KG1 (cell line): ENCODE measurements around the gene CES2.
A peak's percentile ranks its signal among the peaks of the same experiment; 100 is the strongest.
"Not testable (repeated sequence)": the region's sequence is repeated elsewhere in the genome, so short reads cannot be mapped to it uniquely, and the experiment has no call there.

ENCODE experiments used
- DNase-seq: peaks from one replicate; lab custom pipeline; 2025; lab: John Stamatoyannopoulos, UW

CES2 gene, protein sequence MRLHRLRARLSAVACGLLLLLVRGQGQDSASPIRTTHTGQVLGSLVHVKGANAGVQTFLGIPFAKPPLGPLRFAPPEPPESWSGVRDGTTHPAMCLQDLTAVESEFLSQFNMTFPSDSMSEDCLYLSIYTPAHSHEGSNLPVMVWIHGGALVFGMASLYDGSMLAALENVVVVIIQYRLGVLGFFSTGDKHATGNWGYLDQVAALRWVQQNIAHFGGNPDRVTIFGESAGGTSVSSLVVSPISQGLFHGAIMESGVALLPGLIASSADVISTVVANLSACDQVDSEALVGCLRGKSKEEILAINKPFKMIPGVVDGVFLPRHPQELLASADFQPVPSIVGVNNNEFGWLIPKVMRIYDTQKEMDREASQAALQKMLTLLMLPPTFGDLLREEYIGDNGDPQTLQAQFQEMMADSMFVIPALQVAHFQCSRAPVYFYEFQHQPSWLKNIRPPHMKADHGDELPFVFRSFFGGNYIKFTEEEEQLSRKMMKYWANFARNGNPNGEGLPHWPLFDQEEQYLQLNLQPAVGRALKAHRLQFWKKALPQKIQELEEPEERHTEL

GRCh38 chr16:66935314-66936011 is at the start of gene CES2:
Gene CES2 (plus strand): TSS chr16:66935516. CDS start chr16:66935636, 120 bp downstream.
- DNase-seq: no peak

- no peak for DNase-seq
These were observed 49.0 kb upstream of the CES2 start for GRCh38 chr16:66886321-66886720.

DNA sequence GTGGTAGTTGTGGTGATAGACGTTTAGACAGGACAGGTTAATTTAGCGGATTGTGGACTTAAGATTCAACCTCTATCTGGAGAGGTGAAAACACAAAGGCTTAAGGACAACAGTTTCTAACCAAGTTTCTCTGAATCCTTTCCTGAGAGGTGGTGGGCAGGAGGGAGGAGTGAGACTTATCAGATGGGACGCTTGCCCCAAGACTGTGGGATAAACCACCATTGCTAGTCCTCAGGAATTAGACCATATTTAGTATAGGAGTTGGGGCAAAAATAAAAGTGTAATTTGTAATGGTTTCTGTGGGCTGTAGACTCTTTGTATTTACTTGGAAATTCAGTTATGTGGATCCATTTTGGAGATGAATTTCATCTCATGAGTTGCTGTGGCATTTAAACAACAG is 48.4 kb upstream of the CES2 start:
- no peak for DNase-seq

DNA sequence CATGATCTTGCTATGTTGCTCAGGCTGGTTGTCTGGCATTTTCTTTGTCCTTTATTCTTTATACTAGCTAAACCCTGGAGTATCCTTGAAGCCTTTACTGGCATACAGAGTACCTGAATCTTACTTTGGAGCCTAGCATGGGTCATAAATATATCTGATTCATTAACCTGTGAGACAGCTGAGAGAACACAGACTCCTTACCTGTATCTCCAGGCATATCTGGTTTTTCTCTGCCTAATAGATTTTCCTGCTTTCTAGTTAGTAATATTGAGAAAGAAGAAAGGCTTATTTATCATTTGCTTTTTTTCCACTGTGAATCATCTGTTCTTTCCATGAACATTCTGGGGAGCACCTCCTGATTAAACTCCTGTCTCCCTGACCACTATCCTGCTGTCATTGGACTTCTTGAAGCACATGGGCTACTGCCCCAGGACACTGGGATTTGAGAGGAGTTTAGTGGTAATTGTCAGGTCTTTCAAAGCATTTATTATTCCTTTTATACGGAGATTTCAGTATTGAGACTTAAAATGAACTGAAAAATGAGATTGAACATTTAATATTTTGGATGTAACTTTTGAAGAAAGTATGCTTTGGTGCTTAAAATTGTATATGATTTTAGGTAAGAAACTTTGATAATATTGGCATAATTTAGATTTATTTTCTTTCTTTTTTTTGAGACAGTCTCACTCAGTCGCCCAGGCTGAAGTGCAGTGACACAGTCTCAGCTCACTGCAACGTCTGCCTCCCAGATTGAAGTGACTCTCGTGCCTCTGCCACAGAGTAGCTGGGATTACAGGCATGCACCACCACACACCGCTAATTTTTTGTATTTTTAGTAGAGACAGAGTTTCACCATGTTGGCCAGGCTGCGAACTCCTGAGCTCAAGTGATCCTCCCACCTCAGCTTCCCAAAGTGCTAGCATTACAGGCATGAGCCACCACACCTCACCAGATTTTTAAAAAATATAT is 46.4 kb upstream of the CES2 start:
- DNase-seq: no peak

- no peak for DNase-seq
These were observed 45.7 kb upstream of the CES2 start for GRCh38 chr16:66889622-66890021.

GRCh38 chr16:66890799-66891198 is 44.5 kb upstream of the CES2 start:
- no peak for DNase-seq

- no peak for DNase-seq
These were observed 44.0 kb upstream of the CES2 start for GRCh38 chr16:66891360-66891759.

DNA sequence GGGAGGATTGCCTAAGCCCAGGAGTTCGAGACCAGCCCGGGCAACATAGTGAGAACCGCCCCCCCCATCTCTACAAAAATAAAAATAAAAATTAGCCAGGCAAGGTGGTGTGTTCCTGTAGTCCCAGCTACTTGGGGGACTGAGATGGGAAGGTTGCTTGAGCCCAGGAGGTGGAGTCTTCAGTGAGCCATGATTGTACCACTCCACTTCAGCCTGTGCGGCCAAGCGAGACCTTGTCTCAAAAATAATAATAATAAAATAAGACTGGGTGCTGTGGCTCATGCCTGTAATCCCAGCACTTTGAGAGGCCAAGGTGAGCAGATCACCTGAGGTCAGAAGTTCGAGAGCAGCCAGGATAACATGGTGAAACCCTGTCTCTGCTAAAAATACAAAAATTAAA is 43.5 kb upstream of the CES2 start:
- DNase-seq: no peak

DNA sequence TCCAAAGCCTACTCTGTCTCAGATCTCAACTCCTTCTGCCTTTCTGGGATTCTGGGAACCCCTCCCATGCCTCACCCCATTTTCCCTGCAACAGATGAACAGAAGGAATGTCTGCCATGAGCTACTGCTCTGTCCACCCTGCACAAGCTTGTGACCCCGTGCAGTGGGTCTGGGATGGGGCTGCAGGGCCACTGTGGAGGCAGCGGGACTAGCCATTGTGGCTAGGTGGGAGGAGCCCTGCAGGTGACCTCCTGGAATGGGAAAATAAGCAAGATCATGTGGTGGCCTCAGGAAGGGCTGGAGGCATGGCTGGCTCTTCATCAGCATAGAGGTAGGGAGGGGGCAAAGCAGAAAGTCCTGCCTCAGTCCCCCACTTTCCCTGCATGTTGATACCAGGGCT is 41.3 kb upstream of the CES2 start:
- DNase-seq: no peak

- peak; percentile 32 for DNase-seq
These were observed 40.2 kb upstream of the CES2 start for GRCh38 chr16:66894948-66895688.

GRCh38 chr16:66895689-66895979 is 39.7 kb upstream of the CES2 start:
- no peak for DNase-seq

- no peak for DNase-seq
These were observed 39.3 kb upstream of the CES2 start for GRCh38 chr16:66895999-66896398.

DNA sequence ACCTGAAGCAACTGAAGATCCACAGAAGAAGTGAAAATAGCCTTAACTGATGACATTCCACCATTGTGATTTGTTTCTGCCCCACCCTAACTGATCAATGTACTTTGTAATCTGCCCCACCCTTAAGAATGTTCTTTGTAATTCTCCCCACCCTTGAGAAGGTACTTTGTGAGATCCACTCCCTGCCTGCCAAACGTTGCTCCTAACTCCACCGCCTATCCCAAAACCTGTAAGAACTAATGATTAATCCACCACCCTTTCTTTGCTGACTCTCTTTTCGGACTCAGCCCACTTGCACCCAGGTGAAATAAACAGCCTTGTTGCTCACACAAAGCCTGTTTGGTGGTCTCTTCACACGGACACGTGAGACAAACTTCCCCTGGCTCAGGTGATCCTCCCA is 38.6 kb upstream of the CES2 start:
- DNase-seq: not testable (repeated sequence)

DNA sequence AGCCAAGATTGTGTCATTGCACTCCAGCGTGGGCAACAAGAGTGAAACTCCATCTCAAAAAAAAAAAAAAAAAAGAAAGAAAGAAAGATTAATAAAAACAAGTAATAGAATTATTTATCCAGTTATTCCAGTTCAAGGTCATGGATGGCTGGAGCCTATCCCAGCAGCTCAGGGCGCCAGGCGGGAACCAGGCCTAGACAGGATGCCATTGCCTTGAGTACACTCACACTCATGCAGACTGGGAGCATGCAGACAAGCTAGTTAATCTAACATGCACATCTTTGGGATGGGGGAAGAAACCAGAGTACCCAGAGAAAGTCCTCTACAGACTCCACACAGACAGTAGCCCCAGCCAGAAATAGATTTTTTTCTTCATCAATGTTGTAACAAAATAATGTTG is 37.1 kb upstream of the CES2 start:
- no peak for DNase-seq

DNA sequence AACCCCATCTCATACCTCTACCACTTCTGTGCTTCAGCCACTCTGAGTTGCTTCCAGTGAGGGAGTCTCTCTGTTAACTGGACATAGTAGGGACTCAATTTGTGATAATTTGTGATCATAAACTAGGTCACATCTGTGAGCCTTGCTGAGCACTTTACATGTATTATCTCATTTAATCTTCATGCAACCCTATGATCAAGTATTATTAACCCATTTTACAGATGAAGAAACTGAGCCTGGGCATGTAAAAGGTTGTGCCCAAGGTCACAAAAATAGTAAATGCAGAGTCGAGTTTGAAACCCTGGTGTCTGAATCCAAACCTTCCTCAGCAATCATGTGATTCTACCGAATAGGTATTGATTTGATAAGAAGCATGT is 36.4 kb upstream of the CES2 start:
- no peak for DNase-seq

- no peak for DNase-seq
These were observed 35.9 kb upstream of the CES2 start for GRCh38 chr16:66899310-66899944.

DNA sequence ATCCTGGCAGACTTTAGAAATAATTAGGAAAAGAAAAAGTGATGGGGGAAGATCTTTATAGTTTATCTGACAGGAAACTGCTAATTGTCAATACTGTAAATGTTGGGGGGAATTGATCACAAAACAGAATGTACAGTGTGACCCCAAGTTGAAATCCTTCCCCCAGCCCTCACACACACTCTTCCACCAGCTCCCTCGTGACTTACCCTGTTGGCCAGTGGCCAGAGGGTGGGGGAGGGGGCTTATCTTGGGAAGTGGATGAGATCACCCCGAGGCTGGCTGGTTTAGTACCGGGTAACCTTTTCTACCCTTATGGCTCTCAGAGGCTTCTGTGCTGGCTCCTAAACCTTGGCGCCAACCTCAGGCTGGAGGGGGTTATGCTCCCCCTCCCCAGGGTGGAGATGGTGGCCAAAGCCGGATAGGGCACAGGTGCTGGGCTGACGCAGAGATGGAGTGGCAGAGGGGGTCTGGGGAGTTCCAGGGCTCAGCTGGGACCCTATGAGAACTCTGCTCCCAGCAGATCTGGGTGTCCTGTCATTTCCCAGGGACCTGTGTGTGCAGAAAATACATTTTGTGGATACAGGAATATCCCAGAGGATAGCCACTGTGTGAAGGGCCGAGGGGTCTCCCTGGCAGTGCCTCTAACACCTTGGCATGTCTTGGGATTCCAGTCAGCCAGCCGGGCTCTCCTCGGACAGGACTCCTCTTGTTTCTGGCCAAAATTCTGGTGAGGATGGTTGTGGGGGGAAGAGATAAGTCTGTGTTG is 35.2 kb upstream of the CES2 start:
- DNase-seq: no peak

- DNase-seq: no peak
These were observed 34.4 kb upstream of the CES2 start for GRCh38 chr16:66900721-66901441.

- no peak for DNase-seq
These were observed 33.7 kb upstream of the CES2 start for GRCh38 chr16:66901626-66902025.
